Adrenal gland (tissue), 12 donors: ENCODE data around the gene SHC4. TPM values are rescaled to one million over a fixed set of nuclear protein-coding genes. Genes with fewer than 3 reads are reported as not detected.

ENCODE experiments used
- DNase-seq, 7 donors: peaks; one replicate each; pipeline ENCODE4 v3.0.0-alpha.2; 2019 to 2020
- H3K27ac ChIP-seq, 5 donors: fragments of 200-600 bp; sonication (generic) in 4 of 5; 1 replicate in 3 of 5; 2 replicates in 2 of 5; pipeline versions ENCODE4 v1.5.1 to v1.8.0; 2016 to 2020; ENCODE audit warnings: mild to moderate bottlenecking in 1 of 5
- H3K27me3 ChIP-seq: fragments of 200-600 bp; 2 replicates; pipeline ENCODE4 v1.8.0; 2021
- H3K36me3 ChIP-seq, 2 donors: fragments of 200-600 bp; replicated peaks in 1 of 2; 1 replicate in 1 of 2; 2 replicates in 1 of 2; pipeline versions ENCODE4 v1.5.1 to v1.8.0; 2018 to 2022
- H3K4me1 ChIP-seq, 2 donors: fragments of 200-600 bp; replicated peaks in 1 of 2; 1 replicate in 1 of 2; 2 replicates in 1 of 2; pipeline versions ENCODE4 v1.5.1 to v1.8.0; 2018 to 2021
- H3K4me3 ChIP-seq, 4 donors: fragments of 200-600 bp; sonication (generic) in 3 of 4; one replicate each; pipeline ENCODE4 v1.5.1; 2016 to 2018
- H3K9me3 ChIP-seq, 3 donors: fragments of 200-600 bp; sonication (generic) in 1 of 3; replicated peaks in 1 of 3; 1 replicate in 2 of 3; 2 replicates in 1 of 3; pipeline versions ENCODE4 v1.5.1 to v1.8.0; 2016 to 2021
- POLR2A ChIP-seq, 2 donors: fragments of 450-650 bp; IDR thresholded peaks; one replicate each; pipeline ENCODE4 v1.6.1; 2017; ENCODE audit warnings: antibody characterized with exemption in 2 of 2, mild to moderate bottlenecking in 2 of 2, moderate library complexity in 1 of 2
- WGBS, 4 donors: extraction: QIAGEN DNeasy Blood & Tissue Kit in 2 of 4; methylation state at CpG; one replicate each; pipeline versions ENCODE4 v1.1.5 to v1.1.7; 2013 to 2017; 5-methylcytosine and 5-hydroxymethylcytosine counted together
- intact Hi-C, 2 donors: fragments of 100-400 bp; cut with DNase I; formaldehyde crosslinking; loops; one replicate each; pipeline versions ENCODE4 v1.14.1 to v1.15.0; 2022 to 2023
- polyA plus RNA-seq, 3 donors: library from polyadenylated mRNA; stranded (reverse); fragments of 200-250 nt in 2 of 3; fragments of 350-450 nt in 1 of 3; fragmentation: Illumina TruSeq in 1 of 3; extraction: RNeasy Lipid Tissue Mini Kit (QIAGEN cat#74804) in 1 of 3; gene quantifications; one replicate each; pipeline ENCODE4 v1.2.3, GENCODE V29; 2013 to 2014
- total RNA-seq, 9 donors: library from RNA; depleted of rRNA in 4 of 9; stranded (reverse); fragments of >200 nt in 4 of 9; fragments of 120-200 nt in 1 of 9; fragmentation: NEBNext Ultra II Directional in 1 of 9; extraction: Animal tissue kit (Norgen Biotek cat#: 25700) in 1 of 9; gene quantifications; one replicate each; pipeline versions ENCODE4 v1.1.0 to v1.2.4, GENCODE V29; 2013 to 2023
- TF ChIP-seq, protein P1 (sequence below), 6 experiments: fragments of 450-650 bp in 4 of 6; fragments of 200-600 bp in 2 of 6; sonication (generic) in 1 of 6; IDR thresholded peaks; 1 replicate in 5 of 6; 2 replicates in 1 of 6; pipeline versions ENCODE4 v1.5.1 to v1.8.0; 2016 to 2021; ENCODE audit warnings: antibody characterized with exemption in 6 of 6, mild to moderate bottlenecking in 2 of 6, moderate library complexity in 1 of 6
- donor health status: healthy with polysubstance abuse.
- donor health status: Bipolar disorder and iron deficiency.
- donor health status: DM: yes; HTN: yes; CAD: no.
- donor health status: DM: no; HTN: no; CAD: no.
- donor health status: DM: no; HTN: no; CAD: no.
- donor health status: DM: yes; HTN: yes; CAD: no.

Gene SHC4
- total and polyA plus RNA-seq, 12 donors: 0.40 to 1.8 (median 0.99) TPM

DNA sequence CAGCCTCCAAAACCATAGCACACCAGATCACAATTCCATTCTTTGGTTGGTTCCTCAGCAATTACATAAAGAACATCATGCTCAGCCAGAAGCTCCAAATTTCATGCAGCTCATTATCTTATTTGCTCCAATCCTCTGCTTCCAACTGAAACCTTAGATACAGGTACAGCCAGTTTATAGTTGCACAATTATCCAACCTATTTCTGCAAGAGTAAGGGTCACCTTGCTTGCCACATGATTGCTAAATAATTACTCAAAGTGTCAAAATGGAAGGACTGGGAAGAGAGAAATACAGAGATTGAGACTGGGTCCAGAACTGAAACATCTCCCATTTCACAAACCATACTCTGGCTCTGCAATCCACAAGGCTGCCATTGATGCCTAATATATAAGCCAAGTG, 23.4 kb upstream of the SHC4 start:
- Histone ChIP-seq H3K9me3 (no peaks in the 10 kb centered on the region), H3K4me3 (no peak overlapping the region), H3K36me3 (peaks cover 0 to 8% of the 10 kb centered on the region in 2 donors), H3K27me3 (no peaks in the 10 kb centered on the region), H3K27ac (no peak overlapping the region), H3K4me1 (no peaks in the 10 kb centered on the region)
- intact Hi-C loops: no loop called here
- TF ChIP-seq POLR2A (IDR thresholded peaks at IDR 0.05): no peak
- TF ChIP-seq, protein P1, sequence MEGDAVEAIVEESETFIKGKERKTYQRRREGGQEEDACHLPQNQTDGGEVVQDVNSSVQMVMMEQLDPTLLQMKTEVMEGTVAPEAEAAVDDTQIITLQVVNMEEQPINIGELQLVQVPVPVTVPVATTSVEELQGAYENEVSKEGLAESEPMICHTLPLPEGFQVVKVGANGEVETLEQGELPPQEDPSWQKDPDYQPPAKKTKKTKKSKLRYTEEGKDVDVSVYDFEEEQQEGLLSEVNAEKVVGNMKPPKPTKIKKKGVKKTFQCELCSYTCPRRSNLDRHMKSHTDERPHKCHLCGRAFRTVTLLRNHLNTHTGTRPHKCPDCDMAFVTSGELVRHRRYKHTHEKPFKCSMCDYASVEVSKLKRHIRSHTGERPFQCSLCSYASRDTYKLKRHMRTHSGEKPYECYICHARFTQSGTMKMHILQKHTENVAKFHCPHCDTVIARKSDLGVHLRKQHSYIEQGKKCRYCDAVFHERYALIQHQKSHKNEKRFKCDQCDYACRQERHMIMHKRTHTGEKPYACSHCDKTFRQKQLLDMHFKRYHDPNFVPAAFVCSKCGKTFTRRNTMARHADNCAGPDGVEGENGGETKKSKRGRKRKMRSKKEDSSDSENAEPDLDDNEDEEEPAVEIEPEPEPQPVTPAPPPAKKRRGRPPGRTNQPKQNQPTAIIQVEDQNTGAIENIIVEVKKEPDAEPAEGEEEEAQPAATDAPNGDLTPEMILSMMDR (IDR thresholded peaks at IDR 0.05): no peak
- DNase-seq: no peak

DNA sequence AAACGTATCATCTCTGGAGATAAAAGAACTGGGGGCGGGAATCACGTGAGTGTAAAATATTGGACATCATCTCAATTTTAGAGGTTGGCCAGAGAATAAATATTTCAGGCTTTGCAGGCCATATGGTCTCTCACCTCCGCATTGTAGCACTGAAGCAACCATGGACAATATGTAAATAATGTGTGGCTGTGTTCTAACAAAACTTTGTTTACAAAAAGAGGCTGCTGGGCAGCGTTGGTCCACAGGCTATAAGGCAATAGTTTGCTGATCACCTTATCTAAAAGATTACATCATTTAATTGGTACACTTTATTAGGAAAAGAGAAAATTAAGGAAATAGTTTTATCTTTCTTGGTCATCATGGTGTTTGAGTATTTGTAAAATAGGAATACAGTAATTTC, 22.5 kb upstream of the SHC4 start:
- no peak overlapping the region for H3K27ac ChIP-seq
- H3K4me3 ChIP-seq: no peak overlapping the region
- no peaks in the 10 kb centered on the region for H3K27me3 ChIP-seq
- intact Hi-C loops: no loop called here
- H3K9me3 ChIP-seq: no peaks in the 10 kb centered on the region
- no peaks in the 10 kb centered on the region for H3K36me3 ChIP-seq
- DNase-seq: no peak
- no peaks in the 10 kb centered on the region for H3K4me1 ChIP-seq
- WGBS, 4 donors: 84 to 92% (median 86%) methylated on average over 5 of the region's 5 CpGs
- TF ChIP-seq, protein P1 (IDR thresholded peaks at IDR 0.05): no peak
- TF ChIP-seq POLR2A (IDR thresholded peaks at IDR 0.05): no peak

DNA sequence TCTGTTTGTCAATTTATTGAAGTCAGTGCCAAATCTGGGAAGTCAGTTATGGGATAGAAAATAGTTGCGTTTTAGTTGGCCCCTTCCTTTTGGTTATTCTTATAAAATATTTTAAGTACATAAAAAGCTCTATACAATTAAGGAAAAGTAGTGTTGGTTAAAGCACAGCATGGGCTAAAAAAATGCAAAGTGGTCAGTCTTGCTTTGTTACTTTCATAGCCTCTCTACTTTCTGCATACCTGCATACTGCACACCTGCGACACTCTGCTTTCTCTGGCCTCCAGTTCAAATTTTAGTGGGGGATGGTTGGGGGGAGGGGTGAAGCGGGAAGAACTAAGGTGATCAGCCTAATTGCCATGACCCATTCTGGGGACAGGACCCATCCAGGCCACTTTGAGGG, 21.8 kb upstream of the SHC4 start:
- H3K4me1 ChIP-seq: no peaks in the 10 kb centered on the region
- H3K36me3 ChIP-seq: no peaks in the 10 kb centered on the region
- no peak for DNase-seq
- TF ChIP-seq, protein P1 (IDR thresholded peaks at IDR 0.05): no peak
- no peak for TF ChIP-seq POLR2A (IDR thresholded peaks at IDR 0.05)
- WGBS, 4 donors: 71 to 84% (median 81%) methylated on average over 3 of the region's 3 CpGs
- H3K27me3 ChIP-seq: no peaks in the 10 kb centered on the region
- no peak overlapping the region for H3K27ac ChIP-seq
- no peak overlapping the region for H3K4me3 ChIP-seq
- intact Hi-C loops: no loop called here
- H3K9me3 ChIP-seq: no peaks in the 10 kb centered on the region

DNA sequence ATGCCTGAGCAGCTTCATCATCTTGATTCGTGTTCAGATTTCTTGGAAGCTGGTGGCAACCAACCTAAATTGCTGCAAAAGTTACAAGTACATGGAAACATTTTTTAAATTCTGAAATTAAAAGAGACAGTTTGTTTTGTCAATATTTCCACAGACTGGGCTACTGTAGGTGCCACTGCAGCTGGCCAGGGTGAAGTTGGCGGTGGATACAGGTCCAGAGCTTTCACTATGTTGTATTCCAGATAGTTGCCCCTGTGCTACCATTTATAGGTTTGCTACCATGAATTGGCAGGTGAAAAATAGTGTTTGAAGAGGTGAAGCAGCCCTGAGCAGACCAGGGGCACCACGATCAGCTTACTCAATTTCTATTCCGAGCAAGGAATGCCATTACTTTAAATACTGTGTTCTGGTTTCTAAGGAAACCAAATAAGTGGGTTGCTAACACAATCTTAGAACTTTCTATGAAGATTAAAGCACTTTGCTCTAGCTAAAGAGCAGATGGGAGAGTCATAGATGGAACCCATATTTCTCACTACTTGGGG, 21.2 kb upstream of the SHC4 start:
- Histone ChIP-seq H3K4me3 (no peak overlapping the region), H3K36me3 (no peaks in the 10 kb centered on the region), H3K27me3 (no peaks in the 10 kb centered on the region), H3K4me1 (no peaks in the 10 kb centered on the region), H3K27ac (no peak overlapping the region), H3K9me3 (no peaks in the 10 kb centered on the region)
- WGBS, 4 donors: 64 to 77% (median 73%) methylated on average over 4 of the region's 4 CpGs
- intact Hi-C loops: no loop called here
- DNase-seq: no peak
- no peak for TF ChIP-seq POLR2A (IDR thresholded peaks at IDR 0.05)
- TF ChIP-seq, protein P1 (IDR thresholded peaks at IDR 0.05): no peak
